NCI-H524 treated with DMSO at 0.1 percent for 48 hours (cell line): Measurements from ENCODE around the gene ACAA1.
"Not testable (repeated sequence)": the region's sequence is repeated elsewhere in the genome, so short reads cannot be mapped to it uniquely, and the experiment has no call there.

ENCODE experiments used
- DNase-seq: peaks from one replicate; lab custom pipeline; 2025; lab: John Stamatoyannopoulos, UW

The ACAA1 gene

DNA sequence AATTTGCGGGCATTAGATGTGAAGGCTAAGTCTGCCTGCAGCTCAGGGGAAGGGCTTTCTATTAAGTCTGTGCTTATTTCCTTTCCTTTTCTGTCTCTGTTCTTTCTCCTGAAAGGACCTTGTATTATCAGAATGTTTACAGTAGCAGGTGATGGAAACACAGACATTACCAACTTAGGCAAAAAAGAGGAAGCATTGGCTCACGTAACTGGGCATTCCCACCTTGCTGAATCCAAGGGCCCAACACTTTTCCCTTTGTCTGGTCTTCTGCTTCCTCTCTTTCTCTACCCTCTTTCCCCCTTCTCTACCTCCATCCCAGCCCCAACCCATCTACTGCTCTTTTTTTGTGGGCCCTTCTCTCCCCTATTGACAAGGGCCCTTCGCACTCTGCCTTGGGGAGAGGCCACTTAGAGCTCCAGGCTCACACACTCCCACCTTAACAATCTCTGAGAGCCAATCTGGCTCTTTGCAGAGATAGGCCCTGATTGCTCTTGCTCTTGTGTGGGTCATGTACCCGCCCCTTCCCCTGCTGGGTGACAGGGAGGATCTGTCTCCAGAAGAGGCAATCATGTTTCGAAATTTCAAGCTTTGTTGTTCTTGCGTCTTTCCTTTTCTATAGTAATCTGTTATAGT lies 35.0 kb downstream of the ACAA1 start:
- no peak for DNase-seq

DNA sequence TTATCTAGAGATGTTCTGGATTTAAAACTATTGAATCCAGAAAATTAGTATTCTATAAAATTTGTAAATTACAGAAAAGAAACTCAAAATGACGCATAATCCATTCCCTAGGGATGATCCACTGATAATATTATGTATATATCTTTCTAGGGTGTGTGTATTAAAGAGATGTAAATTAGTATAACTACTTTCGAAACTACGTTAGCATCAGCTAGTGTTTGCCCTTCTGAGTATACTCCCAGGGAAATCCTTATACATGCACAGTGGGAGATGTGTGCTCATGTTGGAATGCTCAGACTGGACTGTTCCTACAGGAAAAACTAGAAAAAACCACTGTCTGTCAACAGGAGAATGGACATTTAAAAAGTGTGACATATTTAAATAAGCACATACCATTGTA lies 36.4 kb downstream of the ACAA1 start:
- no peak for DNase-seq

DNA sequence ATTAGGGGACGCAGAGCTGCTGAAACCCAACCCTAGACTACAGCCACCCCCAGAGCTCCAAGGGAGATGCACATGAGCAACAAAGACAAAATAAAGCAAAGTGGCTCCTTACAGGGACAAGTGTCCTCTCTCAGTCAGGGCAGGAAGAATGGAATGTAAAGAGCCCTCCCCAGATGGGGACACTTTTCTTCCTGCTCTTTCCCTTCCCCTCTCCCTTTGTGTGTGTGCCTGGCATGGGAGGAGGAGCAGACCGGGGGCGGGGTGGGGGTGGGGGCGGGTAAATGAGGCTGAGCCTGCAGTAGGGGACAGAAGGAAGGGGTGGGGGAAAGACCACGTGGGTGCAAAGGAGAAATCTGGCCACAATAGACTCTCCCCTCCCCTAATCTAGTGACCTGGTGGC lies 37.4 kb downstream of the ACAA1 start:
- DNase-seq: no peak

DNA sequence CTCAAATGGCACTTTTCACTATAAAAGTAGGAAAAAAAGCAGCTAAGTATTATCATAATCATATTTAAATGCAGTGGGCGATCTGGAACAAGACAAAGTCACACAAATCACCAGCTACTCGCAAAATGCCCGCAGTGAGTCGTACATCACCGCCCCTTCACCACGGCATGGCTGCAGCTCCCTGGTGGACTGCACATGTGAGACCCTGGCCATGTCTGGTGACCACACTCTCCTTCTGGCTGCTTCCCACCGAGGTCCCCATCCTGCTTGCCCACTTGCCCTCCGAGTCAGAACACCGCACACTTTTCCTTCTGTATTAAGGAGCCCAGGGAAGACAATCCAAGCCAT lies 38.6 kb downstream of the ACAA1 start:
- no peak for DNase-seq

DNA sequence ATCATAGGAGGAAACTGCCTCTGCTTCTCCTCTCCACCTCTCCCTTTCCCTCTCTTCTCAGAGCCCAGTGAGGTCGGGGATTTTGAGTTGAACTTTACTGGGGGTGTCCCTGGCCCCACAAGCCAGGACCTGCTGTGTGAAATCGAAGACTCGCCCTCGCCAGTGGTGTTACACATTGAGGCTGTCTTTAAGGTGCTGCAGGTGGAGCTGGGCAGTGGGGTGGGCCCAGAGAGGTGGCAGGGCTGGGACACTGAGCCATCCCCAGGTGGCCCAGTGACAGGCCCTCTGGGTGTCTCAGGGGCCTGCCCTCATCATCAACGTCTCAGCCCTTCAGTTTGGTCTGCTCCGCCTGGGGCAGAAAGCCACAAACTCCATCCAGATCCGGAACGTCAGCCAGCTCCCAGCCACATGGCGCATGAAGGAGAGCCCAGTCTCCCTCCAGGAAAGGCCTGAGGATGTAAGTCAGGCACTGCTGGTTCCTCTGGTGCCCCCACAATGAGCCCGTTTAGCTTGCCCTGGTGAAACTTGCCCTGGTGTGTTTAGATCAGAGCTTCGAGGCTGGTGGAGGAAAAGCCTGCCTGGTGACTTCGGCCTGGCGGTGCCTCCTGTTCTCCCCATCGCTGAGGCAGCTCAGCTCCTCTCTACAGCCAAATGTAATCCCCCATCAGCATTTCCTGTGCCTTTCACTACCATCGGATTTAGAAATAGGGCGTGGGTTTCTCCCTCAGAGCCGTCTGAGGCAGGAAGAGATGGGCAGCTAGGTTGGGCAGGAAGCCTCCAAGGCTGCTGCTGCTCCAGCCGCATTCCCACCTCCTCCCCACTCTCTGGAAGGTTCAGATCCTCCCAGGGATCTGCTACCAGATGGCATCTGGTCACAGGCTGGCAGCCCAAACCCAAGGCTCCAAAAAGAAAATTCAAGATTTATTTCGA lies 39.2 kb downstream of the ACAA1 start:
- DNase-seq: no peak

DNA sequence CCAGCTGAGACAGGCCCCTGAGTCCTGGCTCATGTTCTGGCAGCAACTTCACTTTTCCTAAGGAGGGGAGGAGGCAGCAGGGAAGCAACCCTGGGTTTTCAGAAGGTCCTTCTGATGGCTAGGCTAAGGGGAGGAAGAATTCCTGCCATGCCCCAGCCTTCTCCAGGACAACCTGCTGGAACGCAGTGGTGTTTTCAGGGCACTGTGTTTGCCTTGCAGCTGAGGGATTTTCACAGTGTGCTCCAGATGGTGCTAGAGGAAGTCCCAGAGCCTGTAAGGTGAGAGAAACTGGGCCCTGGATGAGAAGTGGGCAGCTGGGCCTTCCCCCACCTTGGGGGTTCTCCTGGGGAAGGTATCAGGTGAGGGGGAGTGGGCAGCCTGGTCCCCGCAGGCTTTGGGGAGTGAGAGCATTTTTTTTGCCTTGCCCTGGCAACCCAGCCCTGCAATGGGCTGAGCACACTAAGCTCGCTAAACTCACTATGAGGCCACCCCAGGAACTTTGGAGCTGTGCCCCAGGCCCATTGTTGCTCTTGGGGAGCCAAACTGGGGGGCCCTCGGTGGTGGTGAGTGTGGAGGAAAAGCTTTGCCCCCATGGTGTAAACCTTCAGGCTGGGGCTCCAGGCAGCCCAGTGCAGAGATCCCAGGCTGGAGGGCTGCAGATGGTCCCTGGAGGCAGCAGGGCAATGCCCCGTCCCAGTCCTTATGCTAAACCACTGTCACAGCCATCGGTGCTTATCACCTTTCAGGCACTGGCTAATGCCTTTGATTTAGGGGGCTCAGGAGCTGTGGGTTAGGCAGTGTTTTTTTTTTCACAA lies 41.1 kb downstream of the ACAA1 start:
- DNase-seq: no peak

DNA sequence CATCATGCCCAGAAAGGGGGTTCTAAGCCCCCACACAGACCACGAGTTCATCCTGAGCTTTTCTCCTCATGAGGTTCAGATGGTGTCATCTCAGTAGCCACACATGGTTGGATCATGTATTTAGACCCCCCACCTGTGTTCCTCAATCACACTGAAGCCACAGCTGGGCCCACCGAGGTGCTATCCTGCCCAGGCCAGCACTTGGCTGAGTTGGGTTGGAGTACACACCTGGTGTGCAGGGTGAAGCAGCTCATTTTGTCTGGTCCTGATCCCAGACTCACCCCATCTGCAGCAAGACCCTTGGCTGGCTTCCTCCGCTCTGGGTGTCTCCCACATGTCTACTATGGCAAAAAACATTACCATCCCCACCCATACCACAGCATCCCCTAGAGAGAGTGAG lies 41.9 kb downstream of the ACAA1 start:
- no peak for DNase-seq

DNA sequence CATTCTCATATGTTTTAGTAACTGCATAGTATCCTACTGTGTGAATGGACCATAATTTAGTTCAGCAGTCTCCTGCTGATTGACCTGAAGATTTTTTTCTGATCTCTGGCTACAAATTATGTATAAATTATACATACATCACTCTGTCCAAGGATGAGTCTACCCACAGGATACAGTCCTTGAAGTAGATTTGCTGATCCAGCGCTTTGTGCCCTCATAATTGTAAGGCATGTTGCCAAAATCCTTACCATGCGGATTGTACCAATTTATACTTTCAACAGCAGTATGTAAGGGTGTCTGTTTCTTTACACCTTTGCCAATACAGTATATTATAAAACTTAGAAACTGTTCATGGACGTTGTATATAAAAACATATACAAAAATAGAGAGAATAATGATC lies 46.5 kb downstream of the ACAA1 start:
- DNase-seq: no peak

DNA sequence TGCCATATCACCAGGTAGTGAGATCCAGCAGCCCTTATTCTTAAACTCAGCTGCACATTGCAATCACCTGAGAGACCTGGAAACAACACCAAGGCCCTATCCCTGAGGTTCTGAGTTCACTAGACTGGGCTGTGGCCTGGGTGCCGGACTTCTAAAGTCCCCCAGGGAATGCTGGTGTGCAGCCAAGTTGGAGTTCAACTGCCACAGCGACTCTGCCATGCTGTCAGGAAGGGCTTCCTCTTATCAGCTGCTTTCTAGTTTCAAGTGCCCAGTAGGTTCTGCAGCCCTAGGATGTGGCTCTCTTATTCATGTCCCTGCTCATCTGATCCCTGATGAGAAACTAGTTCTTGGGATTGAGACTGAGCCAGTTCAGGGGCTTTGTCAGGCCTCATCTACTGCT lies 47.8 kb downstream of the ACAA1 start:
- DNase-seq: no peak

DNA sequence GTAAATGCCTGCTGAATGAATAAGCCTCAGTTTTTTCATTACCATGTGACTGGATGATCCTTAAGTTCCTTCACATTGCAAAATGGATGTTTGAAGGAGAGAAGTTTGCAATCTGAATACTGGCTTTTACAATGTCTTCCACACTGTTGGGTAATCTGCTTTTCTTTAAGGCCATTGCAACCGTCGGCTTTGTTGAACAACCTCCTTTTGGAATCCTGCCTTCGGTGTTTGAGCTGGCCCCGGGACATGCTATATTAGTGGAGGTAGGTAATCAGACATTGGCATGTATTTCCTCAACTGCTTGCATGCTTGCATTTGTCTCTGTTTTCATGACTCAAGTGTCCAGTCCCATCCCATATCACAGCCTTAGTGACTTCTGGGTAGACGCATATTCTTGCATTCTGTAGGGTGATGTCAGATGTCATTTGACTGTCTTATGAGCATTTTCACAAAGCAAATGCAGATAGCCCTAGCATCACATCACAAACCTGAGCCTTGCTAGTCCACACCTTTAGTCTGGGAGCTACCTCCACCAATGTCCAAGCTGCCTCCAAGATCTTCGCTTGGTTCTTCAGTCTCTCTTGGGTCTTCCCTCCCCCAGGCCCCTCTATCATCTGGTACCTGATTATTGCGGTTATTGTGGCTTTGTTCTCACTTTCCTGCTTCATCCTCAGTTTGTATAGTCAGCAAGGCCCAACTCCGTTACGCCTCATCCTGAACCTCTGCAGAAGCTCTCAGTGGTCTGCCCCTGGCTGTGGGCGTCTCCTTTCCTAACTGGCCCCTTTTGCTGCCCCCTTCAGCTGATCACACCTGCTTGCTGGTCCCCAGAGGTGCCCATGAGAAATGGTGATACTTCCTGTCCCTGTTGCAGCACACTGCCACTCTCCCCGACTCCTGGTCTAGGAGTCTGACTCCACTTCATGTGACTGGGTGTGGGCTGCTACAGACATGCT lies 48.5 kb downstream of the ACAA1 start:
- no peak for DNase-seq

DNA sequence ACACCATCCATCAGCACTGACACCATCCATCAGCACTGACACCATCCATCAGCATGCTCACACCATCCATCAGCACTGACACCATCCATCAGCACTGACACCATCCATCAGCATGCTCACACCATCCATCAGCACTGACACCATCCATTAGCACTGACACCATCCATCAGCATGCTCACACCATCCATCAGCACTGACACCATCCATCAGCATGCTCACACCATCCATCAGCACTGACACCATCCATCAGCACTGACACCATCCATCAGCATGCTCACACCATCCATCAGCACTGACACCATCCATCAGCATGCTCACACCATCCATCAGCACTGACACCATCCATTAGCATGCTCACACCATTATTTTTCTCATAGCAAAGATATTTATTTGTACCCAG lies 49.6 kb downstream of the ACAA1 start:
- not testable (repeated sequence) for DNase-seq

DNA sequence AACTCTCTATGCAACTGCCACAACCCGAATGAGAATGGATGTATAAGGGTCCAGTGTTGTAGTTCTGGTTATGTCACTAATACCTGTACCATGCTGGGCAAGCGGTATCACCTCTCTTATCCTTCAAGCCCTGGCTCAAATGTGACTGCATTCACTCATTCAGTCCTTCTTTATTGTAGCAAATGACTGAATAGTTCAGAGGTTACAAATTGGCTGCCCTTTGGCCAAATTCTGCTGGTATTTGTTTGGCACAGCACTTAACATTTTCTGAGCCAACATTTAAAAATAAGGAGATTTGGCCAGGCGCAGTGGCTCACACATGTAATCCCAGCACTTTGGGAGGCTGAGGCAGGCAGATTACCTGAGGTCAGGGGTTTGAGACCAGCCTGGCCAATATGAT lies 50.4 kb downstream of the ACAA1 start:
- no peak for DNase-seq

DNA sequence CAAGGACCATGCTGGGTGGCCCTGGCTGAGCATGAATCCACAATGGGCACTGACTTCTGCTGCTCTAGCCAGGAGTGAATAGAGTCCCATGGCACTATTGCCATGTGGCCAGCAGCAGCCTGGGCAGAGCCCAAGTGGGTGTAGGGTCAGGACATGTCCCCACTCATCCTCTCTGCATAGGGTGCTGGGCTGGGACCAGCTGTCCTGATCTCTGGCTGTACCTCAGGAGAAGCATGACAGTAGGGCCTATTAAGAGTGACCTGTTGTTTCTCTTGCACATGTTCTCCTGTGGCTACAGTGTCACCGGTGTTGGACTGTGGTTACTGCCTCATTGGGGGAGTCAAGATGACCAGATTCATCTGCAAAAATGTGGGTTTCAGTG lies 51.0 kb downstream of the ACAA1 start:
- no peak for DNase-seq

DNA sequence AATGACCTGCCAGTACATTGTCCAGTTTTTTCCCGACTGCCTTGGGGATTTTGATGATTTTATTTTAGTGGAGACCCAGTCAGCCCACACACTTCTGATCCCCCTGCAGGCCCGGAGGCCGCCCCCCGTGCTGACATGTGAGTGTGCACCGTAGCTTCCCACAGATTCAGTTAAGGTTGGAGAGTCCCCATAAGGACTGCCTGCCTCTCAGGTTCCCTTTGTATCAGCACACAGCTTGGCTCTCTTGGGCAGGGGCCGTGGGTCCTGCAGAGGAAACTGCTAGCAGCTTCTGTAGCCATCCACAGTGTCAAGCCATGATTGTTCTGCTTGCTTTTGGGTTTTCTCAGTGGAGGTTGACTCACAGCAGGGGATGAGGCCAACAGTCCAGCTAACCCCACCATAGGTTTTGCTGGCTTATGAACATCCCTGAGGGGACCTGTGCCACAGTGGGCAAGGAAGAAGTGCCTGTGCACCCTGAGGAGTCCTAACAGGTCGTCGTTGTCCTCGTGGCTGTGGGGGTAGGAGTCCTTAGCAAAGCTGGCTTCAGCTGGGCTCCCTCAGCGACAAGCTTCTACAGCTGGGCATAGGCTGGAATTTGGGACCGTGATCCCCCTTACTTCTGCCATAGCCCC lies 51.5 kb downstream of the ACAA1 start:
- DNase-seq: no peak

DNA sequence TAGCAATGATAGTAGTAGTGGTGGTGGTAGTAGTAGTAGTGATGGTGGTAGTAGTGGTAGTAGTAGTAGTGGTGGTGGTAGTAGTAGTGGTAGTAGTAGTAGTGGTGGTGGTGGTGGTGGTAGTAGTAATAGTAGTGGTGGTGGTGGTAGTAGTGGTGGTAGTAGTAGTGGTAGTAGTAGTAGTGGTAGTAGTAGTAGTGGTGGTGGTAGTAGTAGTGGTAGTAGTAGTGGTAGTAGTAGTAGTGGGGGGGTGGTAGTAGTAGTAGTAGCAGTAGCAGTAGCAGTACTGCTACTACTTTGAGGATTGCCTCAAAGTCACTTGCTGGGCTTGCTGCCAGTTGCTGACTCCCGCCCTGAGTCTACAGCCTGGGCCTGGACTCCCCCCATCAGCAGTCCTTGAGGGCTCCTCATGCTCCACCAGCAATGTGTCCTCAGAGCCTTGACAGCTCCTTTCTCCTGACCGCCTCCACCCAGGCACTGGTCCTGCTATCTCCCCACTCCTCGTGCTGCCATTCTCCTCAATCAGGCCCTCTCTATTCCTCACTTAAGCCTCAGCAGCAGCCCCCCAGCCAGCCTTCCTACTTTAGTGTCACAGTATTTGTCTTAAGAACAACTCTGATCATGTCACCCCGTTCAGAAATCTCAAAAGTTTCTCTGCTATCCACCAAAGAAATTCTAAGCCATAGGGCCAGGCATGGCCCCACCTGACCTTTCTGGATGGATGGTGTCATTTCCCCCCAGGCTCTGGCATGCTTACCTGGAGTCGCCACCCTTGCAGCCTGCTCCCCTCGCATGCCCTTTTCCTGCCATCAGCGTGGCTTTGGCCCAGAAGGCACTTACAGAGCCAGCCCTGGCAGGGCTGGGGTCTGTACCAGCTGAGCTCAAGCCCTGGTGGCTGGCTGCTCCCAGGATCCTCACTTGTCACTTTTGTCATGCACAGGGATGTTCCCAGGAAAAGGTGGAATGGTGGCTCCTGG lies 52.3 kb downstream of the ACAA1 start:
- DNase-seq: no peak

DNA sequence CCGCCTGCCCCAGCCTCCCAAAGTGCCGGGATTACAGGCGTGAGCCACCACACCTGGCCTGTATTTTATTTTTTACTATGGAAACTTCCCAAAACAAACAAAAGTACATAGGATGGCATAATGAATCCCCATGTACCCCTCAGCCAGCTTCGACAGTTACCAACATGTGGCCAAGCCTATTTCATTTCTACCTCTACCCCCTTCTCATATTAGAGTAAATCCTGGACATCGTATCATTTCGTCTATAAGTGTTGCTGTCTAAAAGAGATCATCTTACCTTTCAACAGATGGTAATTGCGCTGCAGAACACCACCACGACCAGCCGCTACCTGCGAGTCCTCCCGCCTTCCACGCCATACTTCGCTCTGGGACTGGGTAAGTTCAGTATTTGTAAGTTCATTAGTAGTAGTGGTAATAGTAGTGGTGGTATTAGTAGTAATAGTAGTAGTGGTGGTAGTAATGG lies 53.0 kb downstream of the ACAA1 start:
- DNase-seq: no peak

DNA sequence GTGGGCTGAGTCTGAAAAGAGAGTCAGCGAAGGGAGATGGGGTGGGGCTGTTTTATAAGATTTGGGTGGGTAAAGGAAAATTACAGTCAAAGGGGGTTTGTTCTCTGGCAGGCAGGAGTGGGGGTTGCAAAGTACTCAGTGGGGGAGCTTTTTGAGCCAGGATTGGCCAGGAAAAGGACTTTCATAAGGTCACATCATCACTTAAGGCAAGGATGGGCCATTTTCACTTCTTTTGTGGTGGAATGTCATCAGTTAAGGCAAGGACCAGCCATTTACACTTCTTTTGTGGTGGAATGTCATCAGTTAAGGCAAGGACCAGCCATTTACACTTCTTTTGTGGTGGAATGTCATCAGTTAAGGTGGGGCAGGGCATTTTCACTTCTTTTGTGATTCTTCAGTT lies 53.7 kb downstream of the ACAA1 start:
- not testable (repeated sequence) for DNase-seq

DNA sequence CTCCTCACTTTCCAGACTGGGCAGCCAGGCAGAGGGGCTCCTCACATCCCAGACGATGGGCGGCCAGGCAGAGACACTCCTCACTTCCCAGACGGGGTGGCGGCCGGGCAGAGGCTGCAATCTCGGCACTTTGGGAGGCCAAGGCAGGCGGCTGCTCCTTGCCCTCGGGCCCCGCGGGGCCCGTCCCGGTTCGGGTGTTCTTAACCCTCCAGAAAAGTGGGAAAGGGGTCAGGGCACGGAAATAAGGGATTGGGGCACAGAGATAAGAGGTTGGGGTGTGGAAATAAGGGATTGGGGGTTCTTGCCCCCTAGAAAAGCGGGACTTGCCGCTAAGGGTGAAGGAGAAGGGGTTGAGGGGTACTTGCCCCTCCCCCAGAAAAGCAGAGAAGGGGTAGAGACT lies 54.6 kb downstream of the ACAA1 start:
- not testable (repeated sequence) for DNase-seq

DNA sequence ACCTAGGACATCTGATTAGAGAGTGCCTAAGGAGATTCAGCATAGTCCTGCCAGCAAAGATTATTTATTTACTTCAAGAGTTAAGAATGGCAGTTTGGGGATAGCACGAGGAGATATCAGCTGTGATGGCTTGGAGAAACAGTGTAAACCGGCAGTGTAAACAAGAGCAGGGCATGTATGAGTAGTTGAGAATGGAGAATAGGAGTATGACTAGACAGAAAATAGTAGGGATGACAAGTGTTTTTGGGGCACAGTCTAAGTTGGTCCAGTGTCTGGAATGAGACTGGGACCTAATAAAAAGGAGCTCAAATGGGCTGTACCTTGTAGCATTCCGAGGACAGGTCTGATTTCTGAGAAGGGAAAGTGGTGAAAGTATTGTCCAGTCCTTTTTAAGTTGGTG lies 59.9 kb downstream of the ACAA1 start:
- not testable (repeated sequence) for DNase-seq
